K562 (cell line): ENCODE results near the gene KLHL29. TPM values are rescaled to one million over a fixed set of nuclear protein-coding genes. Genes with fewer than 3 reads are reported as not detected.

ENCODE experiments used
- ATAC-seq: fragments of 200-7000 bp; cut with Tn5 transposase; 3 replicates; pipeline ENCODE4 v1.9.1; 2020; ENCODE audit warnings: moderate library complexity
- BruUV-seq: library from RNA; stranded (reverse); fragments of 400-500 nt; replicated peaks from 2 replicates; lab custom pipeline; 2021; lab: Mats Ljungman, UMichigan
- CTCF ChIA-PET: fragments of 300-600 bp; formaldehyde crosslinking; extraction: SDS; loops from one replicate; lab custom pipeline; 2021; ENCODE audit warnings: low intra/inter-chr PET ratio; lab: Yijun Ruan, JAX
- POLR2A ChIA-PET: fragments of 300-600, 350-650 bp; sonication (Branson Sonifier 250); formaldehyde crosslinking; extraction: SDS; loops from one replicate; lab custom pipeline; 2021; ENCODE audit warnings: antibody characterized with exemption, inconsistent platforms; lab: Yijun Ruan, JAX
- DNase-seq, 4 experiments: peaks; one replicate each; pipeline versions ENCODE4 v3.0.0 to v3.0.0-alpha.2; 2011 to 2018; ENCODE audit warnings: low spot score in 3 of 4, mixed read lengths in 3 of 4; ENCODE audit errors: extremely low read depth in 1 of 4
- FAIRE-seq: peaks from 2 replicates; lab custom pipeline; 2011; peaks lifted over from hg19 to GRCh38; lab: Jason Lieb, UNC
- H2AFZ ChIP-seq: 2 replicates; pipeline ENCODE4 v1.6.0; 2011; ENCODE audit warnings: low read depth, low read length, control low read depth, inconsistent platforms
- H3K27ac ChIP-seq: fragments of 200-600 bp; 3 replicates; pipeline ENCODE4 v1.8.0; 2011; ENCODE audit warnings: low read depth, mild to moderate bottlenecking, control low read depth, inconsistent platforms, low read length, moderate library complexity, mixed read lengths; ENCODE audit errors: extremely low read depth
- H3K27me3 ChIP-seq, 2 experiments: fragments of 300-600 bp in 1 of 2; 2 replicates in 1 of 2; 3 replicates in 1 of 2; pipeline versions ENCODE4 v1.6.0 to v1.8.0; 2011; ENCODE audit warnings: inconsistent platforms in 2 of 2, low read length in 2 of 2, mild to moderate bottlenecking in 1 of 2, mixed read lengths in 1 of 2, moderate library complexity in 1 of 2; ENCODE audit not compliant: control insufficient read depth in 2 of 2, insufficient read depth in 2 of 2
- H3K36me3 ChIP-seq: fragments of 300-600 bp; 3 replicates; pipeline ENCODE4 v1.8.0; 2011; ENCODE audit warnings: mild to moderate bottlenecking, low read length, inconsistent platforms; ENCODE audit not compliant: control insufficient read depth, insufficient read depth
- H3K4me1 ChIP-seq, 2 experiments: fragments of 200-600 bp in 1 of 2; replicated peaks in 1 of 2; 2 replicates in 1 of 2; 3 replicates in 1 of 2; pipeline versions ENCODE4 v1.5.1 to v1.8.0; 2011; ENCODE audit warnings: inconsistent platforms in 2 of 2, low read length in 2 of 2, mild to moderate bottlenecking in 1 of 2, mixed read lengths in 1 of 2, moderate library complexity in 1 of 2; ENCODE audit not compliant: control insufficient read depth in 2 of 2, insufficient read depth in 2 of 2
- H3K4me2 ChIP-seq: 2 replicates; pipeline ENCODE4 v1.6.1; 2011; ENCODE audit warnings: low read length, control low read depth, inconsistent platforms, mixed read lengths; ENCODE audit not compliant: insufficient read depth
- H3K4me3 ChIP-seq: fragments of 200-600 bp; sonication (generic), shearing (Covaris generic); 2 replicates; pipeline ENCODE4 v1.5.1; 2016; ENCODE audit warnings: control low read depth, inconsistent platforms
- H3K79me2 ChIP-seq: fragments of 200-600 bp; 3 replicates; pipeline ENCODE4 v1.8.0; 2011; ENCODE audit warnings: low read length, inconsistent platforms; ENCODE audit not compliant: control insufficient read depth, insufficient read depth
- H3K9ac ChIP-seq, 2 experiments: 2 replicates each; pipeline versions ENCODE4 v1.6.0 to v1.6.1; 2011; ENCODE audit warnings: low read depth in 2 of 2, low read length in 2 of 2, control low read depth in 1 of 2, inconsistent platforms in 1 of 2, mild to moderate bottlenecking in 1 of 2, mixed read lengths in 1 of 2; ENCODE audit not compliant: insufficient read depth in 1 of 2
- H3K9me1 ChIP-seq: one replicate; pipeline ENCODE4 v1.6.0; 2011; ENCODE audit warnings: inconsistent platforms, mild to moderate bottlenecking, low read length, moderate library complexity; ENCODE audit not compliant: control insufficient read depth, insufficient read depth
- H3K9me3 ChIP-seq: replicated peaks from 2 replicates; pipeline ENCODE4 v1.5.1; 2011; ENCODE audit warnings: low read depth, low read length, inconsistent platforms; ENCODE audit not compliant: control insufficient read depth, insufficient read depth
- H4K20me1 ChIP-seq: replicated peaks from 2 replicates; pipeline ENCODE4 v1.6.1; 2011; ENCODE audit warnings: low read length, inconsistent platforms, mixed read lengths; ENCODE audit not compliant: control insufficient read depth, insufficient read depth
- ATF1 ChIP-seq, 2 experiments: fragments of 450-650 bp in 1 of 2; IDR thresholded peaks; 2 replicates each; pipeline ENCODE4 v1.6.1; 2016; ENCODE audit warnings: missing compliant biosample characterization in 1 of 2, missing genetic modification characterization in 1 of 2
- CBX3 ChIP-seq, 2 experiments: IDR thresholded peaks; 1 replicate in 1 of 2; 2 replicates in 1 of 2; pipeline ENCODE4 v1.6.1; 2012; ENCODE audit warnings: inconsistent platforms in 2 of 2, low read length in 2 of 2, borderline replicate concordance in 1 of 2, control low read depth in 1 of 2
- HDAC8 ChIP-seq: fragments of 450-650 bp; IDR thresholded peaks from 2 replicates; pipeline ENCODE4 v1.6.1; 2016; ENCODE audit warnings: mild to moderate bottlenecking, missing genetic modification characterization, moderate library complexity, missing compliant biosample characterization
- MYBL2 ChIP-seq, 2 experiments: fragments of 450-650 bp in 1 of 2; sonication (generic) in 1 of 2; formaldehyde crosslinking in 1 of 2; IDR thresholded peaks; 2 replicates each; pipeline versions ENCODE4 v1.6.1 to v1.8.1; 2017 to 2022; ENCODE audit warnings: borderline replicate concordance in 1 of 2, inconsistent platforms in 1 of 2, low read depth in 1 of 2, mild to moderate bottlenecking in 1 of 2, missing genetic modification reagents in 1 of 2, moderate library complexity in 1 of 2
- POLR2B ChIP-seq: fragments of 450-650 bp; IDR thresholded peaks from 2 replicates; pipeline ENCODE4 v1.6.1; 2018; ENCODE audit warnings: low read depth; ENCODE audit not compliant: partially characterized antibody
- SNIP1 ChIP-seq: fragments of 450-650 bp; IDR thresholded peaks from 2 replicates; pipeline ENCODE4 v1.7.1; 2017; ENCODE audit warnings: low read depth, mild to moderate bottlenecking
- SPI1 ChIP-seq: IDR thresholded peaks from 2 replicates; pipeline ENCODE4 v1.6.1; 2011; ENCODE audit warnings: low read depth, low read length, control low read depth, borderline replicate concordance
- TAF15 ChIP-seq: fragments of 200-400 bp; formaldehyde crosslinking; IDR thresholded peaks from 2 replicates; pipeline ENCODE4 v1.6.1; 2017; ENCODE audit warnings: mild to moderate bottlenecking, low read depth, low read length, moderate library complexity
- TCF7L2 ChIP-seq: fragments of 150-350 bp; IDR thresholded peaks from 2 replicates; pipeline ENCODE4 v1.6.1; 2016; ENCODE audit warnings: low read depth, mild to moderate bottlenecking, low read length, moderate library complexity
- ZKSCAN8 ChIP-seq: fragments of 200-800 bp; sonication (Bioruptor generic); IDR thresholded peaks from 2 replicates; pipeline ENCODE4 v1.6.1; 2016; ENCODE audit warnings: missing genetic modification characterization, missing compliant biosample characterization
- ZNF436 ChIP-seq: fragments of 250-450, 450-650 bp; sonication (Bioruptor Pico); formaldehyde crosslinking; IDR thresholded peaks from 2 replicates; pipeline ENCODE4 v1.7.0; 2020; ENCODE audit warnings: mild to moderate bottlenecking
- ZNF592 ChIP-seq: fragments of 450-650 bp; IDR thresholded peaks from 2 replicates; pipeline ENCODE4 v1.6.1; 2017; ENCODE audit warnings: antibody characterized with exemption, mild to moderate bottlenecking
- ZNF75A ChIP-seq: fragments of 450-650 bp; formaldehyde crosslinking; IDR thresholded peaks from 2 replicates; pipeline ENCODE4 v1.4.0; 2020; ENCODE audit warnings: mild to moderate bottlenecking
- ZNF766 ChIP-seq: fragments of 200-800 bp; sonication (Bioruptor generic); conservative IDR thresholded peaks from 2 replicates; pipeline ENCODE4 v1.6.1; 2016; ENCODE audit warnings: missing genetic modification characterization, missing compliant biosample characterization
- WGBS: fragments of 100-300 bp; shearing (Covaris generic); methylation state at CpG from one replicate; pipeline ENCODE4 v1.1.6; 2016; ENCODE audit warnings: low coverage, mixed read lengths; ENCODE audit not compliant: insufficient coverage; ENCODE audit errors: missing lambda C conversion rate; 5-methylcytosine and 5-hydroxymethylcytosine counted together
- in situ Hi-C: fragments of 300-500 bp; cut with MboI; formaldehyde crosslinking; loops from 4 replicates; pipeline ENCODE4 v1.15.0; 2018; ENCODE audit warnings: inconsistent platforms, mixed read lengths
- intact Hi-C: fragments of 100-400 bp; cut with micrococcal nuclease; formaldehyde crosslinking; loops from 2 replicates; pipeline ENCODE4 v1.14.2; 2022
- polyA plus RNA-seq, 8 experiments: library from polyadenylated mRNA; depleted of rRNA in 4 of 8; stranded (reverse) in 5 of 8; unstranded in 3 of 8; fragments of >200 nt; fragmentation: Nextera tagmentation in 2 of 8; fragmentation: Illumina TruSeq in 1 of 8; extraction: Ambion mirVana in 2 of 8; extraction: Trizol in 1 of 8; gene quantifications; 2 replicates each; pipeline versions ENCODE4 v1.2.1 to v1.2.3, GENCODE V29; 2011 to 2014; ENCODE audit warnings: inconsistent platforms in 1 of 8, missing spikeins in 1 of 8
- total RNA-seq, 7 experiments: library from RNA; depleted of rRNA in 6 of 7; stranded (reverse); fragments of >200 nt in 6 of 7; fragmentation: Illumina TruSeq in 2 of 7; extraction: Trizol in 2 of 7; gene quantifications; 2 replicates each; pipeline versions ENCODE4 v1.2.1 to v1.2.3, GENCODE V29; 2011 to 2021; ENCODE audit warnings: low replicate concordance in 1 of 7
- TF ChIP-seq, protein P1 (sequence below): sonication (generic); formaldehyde crosslinking; IDR thresholded peaks from 2 replicates; pipeline ENCODE4 v1.9.0; 2022; ENCODE audit warnings: mild to moderate bottlenecking, missing genetic modification reagents

The KLHL29 gene
- total and polyA plus RNA-seq, 9 of the 15 experiments (the other 6 are each of a cell fraction or from before 2014, with no cell fraction given), result 0.03 to 0.31 (median 0.08) TPM; not detected in 1

DNA sequence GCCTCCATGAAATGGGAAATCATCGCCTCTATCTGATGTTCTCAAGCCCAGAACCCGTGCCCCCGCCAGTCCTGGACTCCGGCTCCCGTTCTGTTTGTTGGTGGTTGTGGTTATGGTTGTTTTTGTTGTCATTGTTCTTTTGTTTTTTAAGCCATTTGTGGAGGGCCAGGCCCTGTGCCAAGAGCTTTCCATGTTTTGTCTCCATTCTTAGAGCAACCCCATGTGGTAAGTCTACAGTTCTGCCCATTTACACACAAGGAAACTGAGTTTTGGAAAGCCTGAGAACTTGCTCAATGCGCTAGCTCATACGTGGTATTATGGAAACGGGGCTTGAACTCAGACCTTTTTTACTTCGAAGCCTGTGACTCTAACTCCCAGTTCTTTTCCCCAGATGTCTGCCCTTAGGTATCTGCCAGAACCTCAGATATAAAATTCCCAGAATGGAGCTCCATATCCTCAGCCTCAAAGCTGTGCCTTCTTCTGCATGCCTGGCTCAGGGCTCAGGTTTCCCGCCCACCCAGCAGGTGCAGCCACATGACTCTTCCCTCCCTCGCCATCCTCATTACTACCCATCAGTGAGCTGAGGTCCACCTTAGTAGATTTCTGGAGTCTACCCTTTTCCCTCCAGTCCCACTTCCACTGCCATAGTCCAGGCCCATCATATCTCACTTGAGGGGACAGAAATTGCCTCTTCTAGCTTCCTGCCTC is 194.1 kb downstream of the KLHL29 start (continued):
- TF ChIP-seq ZNF592 (no peak), TCF7L2 (no peak), MYBL2 (IDR thresholded peaks at IDR 0.05; ENCODE audit: low read depth) (no peak), MYBL2 (CRISPR knock-in tag; IDR thresholded peaks at IDR 0.05; ENCODE audit: borderline replicate concordance) (no peak), POLR2B (no peak)

GRCh38 chr2:23579674-23580073 is 194.7 kb downstream of the KLHL29 start:
- no peak overlapping the region for H3K4me3 ChIP-seq
- CTCF ChIA-PET, result no interaction called here
- no peaks in the 10 kb centered on the region for H3K4me1 ChIP-seq
- FAIRE-seq (no peak), DNase-seq (no peak), ATAC-seq (no peak)
- H3K36me3 ChIP-seq, result no peaks in the 10 kb centered on the region
- peaks cover 28 to 68% of the 10 kb centered on the region in 2 experiments for H3K27me3 ChIP-seq
- no peak overlapping the region for H2AFZ ChIP-seq
- H3K9me3 ChIP-seq, result no peaks in the 10 kb centered on the region
- intact Hi-C loops (no loop called here), in situ Hi-C loops (no loop called here)
- no peaks in the 10 kb centered on the region for H3K9me1 ChIP-seq
- H3K79me2 ChIP-seq, result no peaks in the 10 kb centered on the region
- H4K20me1 ChIP-seq, result no peaks in the 10 kb centered on the region
- no peak overlapping the region for H3K27ac ChIP-seq
- POLR2A ChIA-PET, result interaction anchor here (0.8 kb wide), 1 partner anchor 10 kb away, joined by 5 read pairs; no protein-coding TSS in a partner anchor
- TF ChIP-seq SNIP1, result no peak
- no peak for TF ChIP-seq HDAC8 (tag)
- no peak for TF ChIP-seq SPI1
- TF ChIP-seq ZNF436 (CRISPR knock-in tag), result no peak
- no peak for TF ChIP-seq ZNF766
- TF ChIP-seq ZKSCAN8 (CRISPR knock-in tag), result no peak
- TF ChIP-seq TAF15, result no peak
- TF ChIP-seq ATF1 (CRISPR knock-in tag; IDR thresholded peaks at IDR 0.05), result no peak
- TF ChIP-seq ATF1 (tag; IDR thresholded peaks at IDR 0.05), result no peak
- no peak for TF ChIP-seq CBX3 (IDR thresholded peaks at IDR 0.05; ENCODE audit: borderline replicate concordance in 1 of 2, low read length in 2 of 2)
- TF ChIP-seq ZNF75A (CRISPR knock-in tag), result no peak
- TF ChIP-seq, protein P1, sequence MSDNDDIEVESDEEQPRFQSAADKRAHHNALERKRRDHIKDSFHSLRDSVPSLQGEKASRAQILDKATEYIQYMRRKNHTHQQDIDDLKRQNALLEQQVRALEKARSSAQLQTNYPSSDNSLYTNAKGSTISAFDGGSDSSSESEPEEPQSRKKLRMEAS (CRISPR knock-in tag), result no peak
- no peak overlapping the region for H3K4me2 ChIP-seq
- no TSS peak for BruUV-seq
- H3K9ac ChIP-seq, result no peak overlapping the region
- WGBS, result 4% methylated on average over 5 of the region's 5 CpGs
